GM19240 (cell line): ENCODE measurements around the gene SLC19A1.

Experiments
- DNase-seq: peaks from one replicate; pipeline ENCODE4 v3.0.0; 2011; ENCODE audit warnings: low spot score; ENCODE audit not compliant: insufficient read length

The SLC19A1 gene

GRCh38 chr21:45517249-45518065, 24.8 kb downstream of the SLC19A1 start:
- peak; percentile 55 for DNase-seq

- DNase-seq: no peak
These were observed 25.5 kb downstream of the SLC19A1 start for GRCh38 chr21:45516671-45517151.

GRCh38 chr21:45516071-45516670, 26.1 kb downstream of the SLC19A1 start:
- no peak for DNase-seq

GRCh38 chr21:45515241-45516061, 26.8 kb downstream of the SLC19A1 start:
- no peak for DNase-seq

- DNase-seq: no peak
These were observed 27.8 kb downstream of the SLC19A1 start for GRCh38 chr21:45514311-45515021.

- DNase-seq: no peak
These were observed 28.4 kb downstream of the SLC19A1 start for GRCh38 chr21:45513741-45514310.

GRCh38 chr21:45513003-45513717, 29.1 kb downstream of the SLC19A1 start:
- DNase-seq: no peak

DNA sequence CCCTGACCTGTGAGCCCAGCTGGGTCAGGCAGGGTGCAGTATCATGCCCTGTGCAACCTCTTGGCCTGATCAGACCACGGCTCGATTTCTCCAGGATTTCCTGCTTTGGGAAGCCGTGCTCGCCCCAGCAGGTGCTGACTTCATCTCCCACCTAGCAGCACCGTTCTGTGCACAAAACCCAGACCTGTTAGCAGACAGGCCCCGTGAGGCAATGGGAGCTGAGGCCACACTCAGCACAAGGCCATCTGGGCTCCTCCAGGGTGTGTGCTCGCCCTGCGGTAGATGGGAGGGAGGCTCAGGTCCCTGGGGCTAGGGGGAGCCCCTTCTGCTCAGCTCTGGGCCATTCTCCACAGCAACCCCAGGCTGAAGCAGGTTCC, 29.6 kb downstream of the SLC19A1 start:
- DNase-seq: no peak

GRCh38 chr21:45511661-45512431, 30.4 kb downstream of the SLC19A1 start:
- DNase-seq: no peak

DNA sequence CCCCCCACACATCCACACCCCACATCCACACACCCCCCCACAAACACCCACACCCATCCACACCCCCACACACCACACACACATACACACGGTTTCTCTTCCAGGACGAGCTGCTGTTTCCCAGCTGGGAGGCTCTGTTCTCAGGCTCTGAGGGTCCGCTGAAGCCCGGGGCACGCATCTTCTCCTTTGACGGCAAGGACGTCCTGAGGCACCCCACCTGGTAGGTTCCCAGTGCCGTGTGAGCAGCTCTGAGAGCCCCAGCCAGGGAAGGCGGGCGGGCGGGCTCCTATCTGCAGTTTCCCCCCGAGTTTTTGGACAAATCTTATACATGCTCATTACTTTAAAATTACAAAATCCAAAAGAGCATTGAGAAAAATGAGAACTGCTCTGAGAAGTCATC, 31.2 kb downstream of the SLC19A1 start:
- no peak for DNase-seq

DNA sequence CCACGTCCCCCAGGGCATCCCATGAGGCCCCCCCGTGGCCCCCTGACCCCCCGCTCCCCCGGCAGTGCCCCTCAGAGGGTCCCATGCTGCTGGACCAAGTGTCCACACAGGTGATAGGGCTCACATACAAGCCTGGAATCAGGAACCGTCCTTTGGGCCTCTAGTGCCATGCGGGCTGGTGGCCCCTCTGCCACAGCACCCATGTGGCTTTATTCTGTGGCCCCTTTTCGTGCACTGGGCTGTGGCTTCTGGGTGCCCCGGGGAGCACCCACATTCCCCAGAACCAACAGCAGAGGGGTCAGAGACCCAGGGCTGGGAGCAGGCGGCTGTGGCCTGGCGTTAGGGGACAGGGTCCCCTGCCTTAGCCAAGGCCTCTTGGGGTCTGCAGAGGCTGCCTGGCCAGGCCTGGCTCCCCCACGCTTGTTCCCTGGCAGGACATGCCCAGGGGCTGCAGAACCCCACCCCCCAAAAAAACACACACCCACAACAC, 31.7 kb downstream of the SLC19A1 start:
- no peak for DNase-seq

- no peak for DNase-seq
These were observed 32.4 kb downstream of the SLC19A1 start for GRCh38 chr21:45509566-45510465.

- DNase-seq: no peak
These were observed 33.4 kb downstream of the SLC19A1 start for GRCh38 chr21:45508607-45509565.

DNA sequence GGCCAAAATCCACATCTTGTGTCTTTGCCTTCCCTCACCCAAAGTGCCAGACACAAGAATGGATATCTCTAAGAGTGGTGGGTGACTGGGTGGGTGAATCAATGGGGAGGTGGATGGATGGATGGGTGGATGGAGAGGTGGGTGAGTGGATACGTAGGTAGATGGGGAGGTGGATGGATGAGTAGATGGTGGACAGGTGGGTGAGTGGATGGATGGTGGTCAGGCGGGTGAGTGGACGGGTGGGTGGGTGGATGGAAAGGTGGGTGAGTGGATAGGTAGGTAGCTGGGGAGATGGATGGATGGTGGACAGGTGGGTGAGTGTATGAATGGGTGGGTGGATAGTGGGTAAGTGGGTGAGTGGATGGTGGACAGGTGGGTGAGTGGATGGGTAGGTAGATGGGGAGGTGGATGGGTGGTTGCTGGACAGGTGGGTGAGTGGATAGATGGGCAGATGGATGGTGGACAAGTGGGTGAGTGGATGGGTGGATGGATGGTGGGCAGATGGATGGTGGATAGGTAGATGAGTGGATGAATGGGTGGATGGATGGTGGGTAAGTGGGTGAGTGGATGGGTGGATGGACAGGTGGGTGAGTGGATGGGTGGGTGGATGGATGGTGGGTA, 34.2 kb downstream of the SLC19A1 start:
- DNase-seq: no peak

GRCh38 chr21:45507523-45507875, 34.7 kb downstream of the SLC19A1 start:
- DNase-seq: no peak

DNA sequence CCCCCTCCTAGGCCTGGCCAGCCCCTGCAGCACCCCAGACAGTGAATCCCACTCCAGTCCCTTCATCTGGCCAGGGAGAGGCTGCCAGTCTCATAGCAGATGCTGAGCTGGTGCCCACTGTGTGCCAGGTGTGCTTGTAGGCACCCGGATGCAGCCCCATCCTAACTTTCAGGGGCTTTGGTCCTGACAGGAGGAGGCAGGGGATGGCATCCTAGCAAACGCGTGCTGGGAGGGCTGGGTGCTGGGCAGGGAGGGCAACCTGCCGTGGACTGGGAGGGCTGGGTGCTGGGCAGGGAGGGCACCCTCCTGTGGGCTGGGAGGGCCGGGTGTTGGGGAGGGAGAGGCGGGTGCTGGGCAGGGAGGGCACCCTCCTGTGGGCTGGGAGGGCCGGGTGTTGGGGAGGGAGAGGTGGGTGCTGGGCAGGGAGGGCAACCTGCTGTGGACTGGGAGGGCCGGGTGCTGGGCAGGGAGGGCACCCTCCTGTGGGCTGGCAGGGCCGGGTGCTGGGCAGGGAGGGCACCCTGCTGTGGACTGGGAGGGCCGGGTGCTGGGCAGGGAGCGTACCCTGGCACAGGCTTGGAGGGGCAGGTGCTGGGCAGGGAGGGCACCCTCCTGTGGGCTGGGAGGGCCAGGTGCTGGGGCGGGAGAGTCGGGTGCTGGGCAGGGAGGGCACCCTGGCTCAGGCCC, 35.3 kb downstream of the SLC19A1 start:
- DNase-seq: no peak
